ENCODE measurements around the gene POLR2A. TPM values are rescaled to one million over a fixed set of nuclear protein-coding genes. Genes with fewer than 3 reads are reported as not detected.
A peak's percentile ranks its signal among the peaks of the same experiment; 100 is the strongest.

Gene POLR2A
- total and polyA plus RNA-seq, 2 of the 13 experiments (the other 11 are each of a cell fraction or from before 2014, with no cell fraction given), result 17.8 to 18.3 TPM

DNA sequence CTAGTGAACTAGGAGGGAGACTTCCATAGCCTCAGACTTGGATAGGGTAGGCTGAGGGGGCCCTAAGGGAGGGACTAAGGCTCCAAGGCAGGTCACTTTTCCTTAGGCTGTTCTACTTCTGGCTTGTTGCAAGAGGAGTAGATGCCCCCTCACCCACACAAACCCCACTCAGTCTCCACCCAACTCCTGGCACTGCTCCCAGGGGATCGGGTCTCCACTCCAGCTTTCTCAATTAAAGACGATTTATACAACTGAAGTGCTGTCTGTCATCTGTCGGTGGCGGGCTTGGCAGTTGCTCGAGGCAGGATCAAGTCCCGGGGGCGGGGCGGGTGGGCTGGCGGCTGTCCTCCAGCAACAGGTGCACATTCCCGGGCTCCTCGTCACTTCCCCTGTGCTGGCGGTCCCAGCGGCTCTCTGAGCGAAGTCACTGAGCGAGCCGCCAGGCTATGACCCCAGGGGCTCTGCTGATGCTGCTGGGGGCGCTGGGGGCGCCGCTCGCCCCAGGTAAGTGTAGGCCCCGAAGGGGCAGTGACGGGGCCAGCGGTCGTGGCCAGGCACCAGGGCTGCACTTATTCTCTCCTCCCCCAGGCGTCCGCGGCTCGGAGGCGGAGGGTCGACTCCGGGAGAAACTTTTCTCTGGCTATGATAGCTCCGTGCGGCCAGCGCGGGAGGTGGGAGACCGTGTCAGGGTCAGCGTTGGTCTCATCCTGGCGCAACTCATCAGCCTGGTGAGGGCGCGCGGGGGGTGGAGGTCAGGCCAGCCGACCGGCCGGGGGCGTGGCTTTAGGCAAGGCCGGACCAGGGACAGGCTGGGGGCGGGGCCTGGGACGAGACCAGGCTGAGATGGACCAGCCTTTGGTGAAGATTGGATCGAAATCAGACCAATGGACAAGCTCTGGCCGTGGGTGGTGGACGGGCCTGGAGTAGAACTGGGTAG is 39.2 kb upstream of the POLR2A start, which contains the start of gene CHRNB1 (continued):
- no peak for TF ChIP-seq PTBP1 (IDR thresholded peaks at IDR 0.05; ENCODE audit: low read depth, low read length, poor library complexity, severe bottlenecking)
- TF ChIP-seq TEAD3 (CRISPR knock-in tag; optimal IDR thresholded peaks at IDR 0.05; ENCODE audit: borderline replicate concordance), result peak; percentile 31
- no peak for TF ChIP-seq ZNF225 (CRISPR knock-in tag; IDR thresholded peaks at IDR 0.05)
- TF ChIP-seq, protein P1, sequence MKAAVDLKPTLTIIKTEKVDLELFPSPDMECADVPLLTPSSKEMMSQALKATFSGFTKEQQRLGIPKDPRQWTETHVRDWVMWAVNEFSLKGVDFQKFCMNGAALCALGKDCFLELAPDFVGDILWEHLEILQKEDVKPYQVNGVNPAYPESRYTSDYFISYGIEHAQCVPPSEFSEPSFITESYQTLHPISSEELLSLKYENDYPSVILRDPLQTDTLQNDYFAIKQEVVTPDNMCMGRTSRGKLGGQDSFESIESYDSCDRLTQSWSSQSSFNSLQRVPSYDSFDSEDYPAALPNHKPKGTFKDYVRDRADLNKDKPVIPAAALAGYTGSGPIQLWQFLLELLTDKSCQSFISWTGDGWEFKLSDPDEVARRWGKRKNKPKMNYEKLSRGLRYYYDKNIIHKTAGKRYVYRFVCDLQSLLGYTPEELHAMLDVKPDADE (CRISPR knock-in tag; IDR thresholded peaks at IDR 0.05), result no peak
- no peak for TF ChIP-seq DNMT1 (CRISPR knock-in tag; IDR thresholded peaks at IDR 0.05)
- no peak for TF ChIP-seq FLYWCH1 (CRISPR knock-in tag; IDR thresholded peaks at IDR 0.05)
- TF ChIP-seq ZNF549 (CRISPR knock-in tag; IDR thresholded peaks at IDR 0.05), result no peak
- TF ChIP-seq KMT2A (CRISPR knock-in tag; IDR thresholded peaks at IDR 0.05), result peak; percentile 57
- TF ChIP-seq ERF (CRISPR knock-in tag; IDR thresholded peaks at IDR 0.05), result no peak
- TF ChIP-seq EHMT2 (IDR thresholded peaks at IDR 0.05; ENCODE audit: borderline replicate concordance, low read depth, low read length), result no peak
- TF ChIP-seq ZNF839 (CRISPR knock-in tag; IDR thresholded peaks at IDR 0.05; ENCODE audit: borderline replicate concordance), result no peak
- TF ChIP-seq, protein P2, sequence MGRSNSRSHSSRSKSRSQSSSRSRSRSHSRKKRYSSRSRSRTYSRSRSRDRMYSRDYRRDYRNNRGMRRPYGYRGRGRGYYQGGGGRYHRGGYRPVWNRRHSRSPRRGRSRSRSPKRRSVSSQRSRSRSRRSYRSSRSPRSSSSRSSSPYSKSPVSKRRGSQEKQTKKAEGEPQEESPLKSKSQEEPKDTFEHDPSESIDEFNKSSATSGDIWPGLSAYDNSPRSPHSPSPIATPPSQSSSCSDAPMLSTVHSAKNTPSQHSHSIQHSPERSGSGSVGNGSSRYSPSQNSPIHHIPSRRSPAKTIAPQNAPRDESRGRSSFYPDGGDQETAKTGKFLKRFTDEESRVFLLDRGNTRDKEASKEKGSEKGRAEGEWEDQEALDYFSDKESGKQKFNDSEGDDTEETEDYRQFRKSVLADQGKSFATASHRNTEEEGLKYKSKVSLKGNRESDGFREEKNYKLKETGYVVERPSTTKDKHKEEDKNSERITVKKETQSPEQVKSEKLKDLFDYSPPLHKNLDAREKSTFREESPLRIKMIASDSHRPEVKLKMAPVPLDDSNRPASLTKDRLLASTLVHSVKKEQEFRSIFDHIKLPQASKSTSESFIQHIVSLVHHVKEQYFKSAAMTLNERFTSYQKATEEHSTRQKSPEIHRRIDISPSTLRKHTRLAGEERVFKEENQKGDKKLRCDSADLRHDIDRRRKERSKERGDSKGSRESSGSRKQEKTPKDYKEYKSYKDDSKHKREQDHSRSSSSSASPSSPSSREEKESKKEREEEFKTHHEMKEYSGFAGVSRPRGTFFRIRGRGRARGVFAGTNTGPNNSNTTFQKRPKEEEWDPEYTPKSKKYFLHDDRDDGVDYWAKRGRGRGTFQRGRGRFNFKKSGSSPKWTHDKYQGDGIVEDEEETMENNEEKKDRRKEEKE (IDR thresholded peaks at IDR 0.05), result no peak
- TF ChIP-seq, protein P3, sequence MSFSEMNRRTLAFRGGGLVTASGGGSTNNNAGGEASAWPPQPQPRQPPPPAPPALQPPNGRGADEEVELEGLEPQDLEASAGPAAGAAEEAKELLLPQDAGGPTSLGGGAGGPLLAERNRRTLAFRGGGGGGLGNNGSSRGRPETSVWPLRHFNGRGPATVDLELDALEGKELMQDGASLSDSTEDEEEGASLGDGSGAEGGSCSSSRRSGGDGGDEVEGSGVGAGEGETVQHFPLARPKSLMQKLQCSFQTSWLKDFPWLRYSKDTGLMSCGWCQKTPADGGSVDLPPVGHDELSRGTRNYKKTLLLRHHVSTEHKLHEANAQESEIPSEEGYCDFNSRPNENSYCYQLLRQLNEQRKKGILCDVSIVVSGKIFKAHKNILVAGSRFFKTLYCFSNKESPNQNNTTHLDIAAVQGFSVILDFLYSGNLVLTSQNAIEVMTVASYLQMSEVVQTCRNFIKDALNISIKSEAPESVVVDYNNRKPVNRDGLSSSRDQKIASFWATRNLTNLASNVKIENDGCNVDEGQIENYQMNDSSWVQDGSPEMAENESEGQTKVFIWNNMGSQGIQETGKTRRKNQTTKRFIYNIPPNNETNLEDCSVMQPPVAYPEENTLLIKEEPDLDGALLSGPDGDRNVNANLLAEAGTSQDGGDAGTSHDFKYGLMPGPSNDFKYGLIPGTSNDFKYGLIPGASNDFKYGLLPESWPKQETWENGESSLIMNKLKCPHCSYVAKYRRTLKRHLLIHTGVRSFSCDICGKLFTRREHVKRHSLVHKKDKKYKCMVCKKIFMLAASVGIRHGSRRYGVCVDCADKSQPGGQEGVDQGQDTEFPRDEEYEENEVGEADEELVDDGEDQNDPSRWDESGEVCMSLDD (CRISPR knock-in tag; IDR thresholded peaks at IDR 0.05; ENCODE audit: borderline replicate concordance), result peak; percentile 54; the same call in 1 of the 2 replicates
- TF ChIP-seq, protein P4, sequence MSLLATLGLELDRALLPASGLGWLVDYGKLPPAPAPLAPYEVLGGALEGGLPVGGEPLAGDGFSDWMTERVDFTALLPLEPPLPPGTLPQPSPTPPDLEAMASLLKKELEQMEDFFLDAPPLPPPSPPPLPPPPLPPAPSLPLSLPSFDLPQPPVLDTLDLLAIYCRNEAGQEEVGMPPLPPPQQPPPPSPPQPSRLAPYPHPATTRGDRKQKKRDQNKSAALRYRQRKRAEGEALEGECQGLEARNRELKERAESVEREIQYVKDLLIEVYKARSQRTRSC (CRISPR knock-in tag; IDR thresholded peaks at IDR 0.05; ENCODE audit: low read depth), result no peak
- 0 out of 4 replicates have a peak, but pooled peaks of 1 of the 2 experiments have one; percentile 3 for TF ChIP-seq EP300 (IDR thresholded peaks at IDR 0.05; ENCODE audit: low read depth in 2 of 2, low read length in 2 of 2)
- no peak for TF ChIP-seq EP300 (CRISPR knock-in tag; IDR thresholded peaks at IDR 0.05; ENCODE audit: borderline replicate concordance)
- TF ChIP-seq TOE1 (CRISPR knock-in tag; IDR thresholded peaks at IDR 0.05), result no peak
- TF ChIP-seq NFE2 (CRISPR knock-in tag; IDR thresholded peaks at IDR 0.05), result no peak
- TF ChIP-seq NKX3-1 (CRISPR knock-in tag; IDR thresholded peaks at IDR 0.05), result no peak
- TF ChIP-seq ZNF644 (CRISPR knock-in tag; IDR thresholded peaks at IDR 0.05; ENCODE audit: low read depth), result no peak
- TF ChIP-seq GTF3A (CRISPR knock-in tag; conservative IDR thresholded peaks at IDR 0.05), result 0 out of 2 replicates have a peak, but pooled peaks have one; percentile 52

All from HepG2 (cell line).